ENCODE data around the gene PRUNE1.

PRUNE1 gene

GRCh38 chr1:150981177-150981804, 27.0 kb upstream of the PRUNE1 start:
- DNase-seq (ENCODE audit: low read depth) = peak; percentile 59
- TF ChIP-seq CTCF (IDR thresholded peaks at IDR 0.05; ENCODE audit: low read depth, low read length) = no peak
- no peak for TF ChIP-seq MYC (IDR thresholded peaks at IDR 0.05; ENCODE audit: low read depth, low read length)
- no peak for TF ChIP-seq MAX (IDR thresholded peaks at IDR 0.05; ENCODE audit: low read depth, low read length)
- no peak for TF ChIP-seq POLR2A (IDR thresholded peaks at IDR 0.05; ENCODE audit: extremely low read depth, insufficient read length)
- H3K4me3 ChIP-seq (ENCODE audit: low read depth, low read length) = no peak overlapping the region

- no peak within 1 kb of the TSS for H3K4me3 ChIP-seq (ENCODE audit: low read depth, low read length)
- TF ChIP-seq MAX (IDR thresholded peaks at IDR 0.05; ENCODE audit: low read depth, low read length) = peak; percentile 43; the same call in 1 of the 2 replicates
- no peak for TF ChIP-seq MYC (IDR thresholded peaks at IDR 0.05; ENCODE audit: low read depth, low read length)
- DNase-seq (ENCODE audit: low read depth) = peak; percentile 63
These were observed 26.2 kb upstream of the PRUNE1 start, which contains the start of gene ANXA9 for GRCh38 chr1:150981805-150982712. ANXA9 (plus strand) TSS chr1:150982292; CDS start chr1:150983106, 814 bp downstream.

GRCh38 chr1:150985179-150985825, 22.9 kb upstream of the PRUNE1 start:
- no peak overlapping the region for H3K4me3 ChIP-seq (ENCODE audit: low read depth, low read length)
- no peak for DNase-seq (ENCODE audit: low read depth)
- no peak for TF ChIP-seq POLR2A (IDR thresholded peaks at IDR 0.05; ENCODE audit: extremely low read depth, insufficient read length)
- TF ChIP-seq MAX (IDR thresholded peaks at IDR 0.05; ENCODE audit: low read depth, low read length) = no peak
- no peak for TF ChIP-seq MYC (IDR thresholded peaks at IDR 0.05; ENCODE audit: low read depth, low read length)
- TF ChIP-seq CTCF (IDR thresholded peaks at IDR 0.05; ENCODE audit: low read depth, low read length) = no peak

GRCh38 chr1:150987924-150988323, 20.3 kb upstream of the PRUNE1 start:
- no peak for DNase-seq (ENCODE audit: low read depth)
- H3K4me3 ChIP-seq (ENCODE audit: low read depth, low read length) = no peak overlapping the region
- TF ChIP-seq MAX (IDR thresholded peaks at IDR 0.05; ENCODE audit: low read depth, low read length) (no peak), MYC (IDR thresholded peaks at IDR 0.05; ENCODE audit: low read depth, low read length) (no peak), POLR2A (IDR thresholded peaks at IDR 0.05; ENCODE audit: extremely low read depth, insufficient read length) (no peak), CTCF (IDR thresholded peaks at IDR 0.05; ENCODE audit: low read depth, low read length) (no peak)

GRCh38 chr1:150992626-150993025, 15.6 kb upstream of the PRUNE1 start:
- H3K4me3 ChIP-seq (ENCODE audit: low read depth, low read length) = no peak overlapping the region
- no peak for DNase-seq (ENCODE audit: low read depth)
- no peak for TF ChIP-seq POLR2A (IDR thresholded peaks at IDR 0.05; ENCODE audit: extremely low read depth, insufficient read length)
- TF ChIP-seq CTCF (IDR thresholded peaks at IDR 0.05; ENCODE audit: low read depth, low read length) = no peak
- TF ChIP-seq MYC (IDR thresholded peaks at IDR 0.05; ENCODE audit: low read depth, low read length) = no peak
- TF ChIP-seq MAX (IDR thresholded peaks at IDR 0.05; ENCODE audit: low read depth, low read length) = no peak

Measured in NB4 (cell line).